Measurements from ENCODE around the gene CHCHD3.
"Not testable (repeated sequence)": the region's sequence is repeated elsewhere in the genome, so short reads cannot be mapped to it uniquely, and the experiment has no call there.

CHCHD3 gene

GRCh38 chr7:132907380-132907940 lies 174.4 kb downstream of the CHCHD3 start:
- no peak overlapping the region for H3K4me3 ChIP-seq (ENCODE audit: low read depth, low read length)

DNA sequence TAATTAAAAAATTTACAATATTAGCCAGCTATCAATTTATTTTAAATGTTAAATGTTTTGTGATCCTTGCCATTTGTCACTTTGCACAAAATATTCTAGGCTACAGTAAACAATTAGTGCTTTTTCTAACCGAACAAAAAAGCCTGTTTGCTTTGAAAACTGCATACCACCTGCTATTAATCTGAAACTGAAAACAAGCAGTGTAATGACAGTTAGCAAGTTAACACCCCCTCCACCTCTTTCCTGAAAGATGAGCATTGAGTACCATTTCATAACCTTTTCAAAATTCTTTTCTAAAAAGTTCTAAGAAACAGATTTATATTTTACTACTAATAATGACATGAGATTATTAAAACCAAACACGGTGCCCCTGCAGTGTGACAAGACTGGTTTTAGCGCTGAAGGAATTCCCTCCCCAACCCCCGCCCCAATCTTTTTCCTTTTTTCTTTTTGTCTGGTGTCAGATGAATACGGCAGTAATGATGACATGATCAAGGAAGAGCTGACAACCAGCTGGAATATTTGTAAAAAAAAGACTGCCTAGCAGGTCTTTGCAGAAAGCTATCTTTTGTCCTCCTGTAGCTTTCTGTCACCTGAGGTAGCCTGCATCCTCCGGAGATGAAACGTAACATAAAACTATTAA lies 175.6 kb downstream of the CHCHD3 start:
- no peak overlapping the region for H3K4me3 ChIP-seq (ENCODE audit: low read depth, low read length)

DNA sequence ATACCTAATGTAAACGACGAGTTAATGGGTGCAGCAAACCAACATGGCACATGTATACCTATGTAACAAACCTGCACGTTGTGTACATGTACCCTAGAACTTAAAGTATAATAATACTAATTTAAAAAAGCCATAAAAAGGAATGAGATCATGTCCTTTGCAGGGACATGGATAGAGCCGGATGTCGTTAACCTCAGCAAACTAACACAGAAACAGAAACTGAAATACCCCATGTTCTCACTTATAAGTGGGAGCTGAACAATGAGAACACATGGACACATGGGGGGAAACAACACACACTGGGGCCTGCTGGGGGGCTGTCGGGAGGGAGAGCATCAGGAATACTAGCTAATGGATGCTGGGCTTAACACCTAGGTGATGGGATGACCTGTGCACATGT lies 176.8 kb downstream of the CHCHD3 start:
- not testable (repeated sequence) for H3K4me3 ChIP-seq (ENCODE audit: low read depth, low read length)

DNA sequence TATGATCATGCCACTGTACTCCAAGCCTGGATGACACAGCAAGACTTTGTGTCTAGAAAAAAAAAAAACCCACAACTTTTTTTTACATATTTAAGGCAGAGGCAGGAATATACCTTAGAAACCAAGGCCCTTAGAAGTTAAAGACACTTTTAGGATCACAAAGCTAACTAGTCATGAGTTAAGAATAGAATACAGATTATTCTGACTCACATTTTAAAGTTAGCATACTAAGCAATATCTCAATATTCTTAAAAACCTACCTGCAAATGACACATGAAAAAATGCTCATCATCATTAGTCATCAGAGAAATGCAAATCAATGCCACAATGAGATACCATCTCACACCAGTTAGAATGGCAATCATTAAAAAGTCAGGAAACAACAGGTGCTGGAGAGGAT lies 177.7 kb downstream of the CHCHD3 start:
- H3K4me3 ChIP-seq (ENCODE audit: low read depth, low read length) = no peak overlapping the region

DNA sequence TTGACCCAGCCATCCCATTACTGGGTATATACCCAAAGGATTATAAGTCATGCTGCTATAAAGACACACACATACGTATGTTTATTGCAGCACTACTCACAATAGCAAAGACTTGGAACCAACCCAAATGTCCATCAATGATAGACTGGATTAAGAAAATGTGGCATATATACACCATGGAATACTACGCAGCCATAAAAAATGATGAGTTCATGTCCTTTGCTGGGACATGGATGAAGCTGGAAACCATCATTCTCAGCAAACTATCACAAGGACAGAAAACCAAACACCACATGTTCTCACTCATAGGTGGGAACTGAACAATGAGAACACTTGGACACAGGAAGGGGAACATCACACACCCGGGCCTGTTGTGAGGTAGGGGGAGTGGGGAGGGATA lies 179.6 kb downstream of the CHCHD3 start:
- H3K4me3 ChIP-seq (ENCODE audit: low read depth, low read length) = not testable (repeated sequence)

DNA sequence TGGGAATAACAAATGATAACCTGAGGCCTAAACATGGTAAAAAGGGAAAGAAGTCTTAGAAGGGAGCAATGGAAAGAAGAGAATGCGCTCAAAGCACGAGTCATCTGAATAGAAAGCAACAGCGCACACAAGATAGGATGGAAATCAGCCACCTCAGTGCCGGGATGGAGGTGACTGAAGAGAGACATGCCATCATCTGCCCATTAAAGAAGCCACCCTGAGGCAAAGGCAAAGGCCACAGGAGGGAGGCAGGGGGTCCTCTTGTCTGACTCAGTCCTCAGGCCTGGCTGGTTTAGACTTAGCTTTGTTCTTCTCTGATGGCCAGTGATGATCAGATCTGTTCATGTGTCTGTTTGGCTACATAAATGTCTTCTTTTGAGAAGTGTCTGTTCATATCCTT lies 180.6 kb downstream of the CHCHD3 start:
- H3K4me3 ChIP-seq (ENCODE audit: low read depth, low read length) = no peak overlapping the region

- no peak overlapping the region for H3K4me3 ChIP-seq (ENCODE audit: low read depth, low read length)
Observed at GRCh38 chr7:132899833-132900232, 182.1 kb downstream of the CHCHD3 start.

DNA sequence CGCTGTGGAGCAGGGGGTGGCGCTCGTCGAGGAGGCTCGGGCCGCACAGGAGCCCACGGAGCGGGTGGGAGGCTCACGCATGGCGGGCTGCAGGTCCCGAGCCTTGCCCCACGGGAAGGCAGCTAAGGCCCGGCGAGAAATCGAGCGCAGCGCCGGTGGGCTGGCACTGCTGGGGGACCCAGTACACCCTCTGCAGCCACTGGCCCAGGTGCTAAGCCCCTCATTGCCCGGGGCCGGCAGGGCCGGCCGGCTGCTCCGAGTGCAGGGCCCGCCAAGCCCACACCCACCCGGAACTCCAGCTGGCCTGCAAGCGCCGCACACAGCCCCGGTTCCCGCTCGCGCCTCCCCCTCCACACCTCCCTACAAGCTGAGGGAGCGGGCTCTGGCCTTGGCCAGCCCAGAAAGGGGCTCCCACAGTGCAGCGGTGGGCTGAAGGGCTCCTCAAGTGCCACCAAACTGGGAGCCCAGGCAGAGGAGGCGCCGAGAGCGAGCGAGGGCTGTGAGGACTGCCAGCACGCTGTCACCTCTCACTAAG lies 183.2 kb downstream of the CHCHD3 start:
- H3K4me3 ChIP-seq (ENCODE audit: low read depth, low read length) = not testable (repeated sequence)

DNA sequence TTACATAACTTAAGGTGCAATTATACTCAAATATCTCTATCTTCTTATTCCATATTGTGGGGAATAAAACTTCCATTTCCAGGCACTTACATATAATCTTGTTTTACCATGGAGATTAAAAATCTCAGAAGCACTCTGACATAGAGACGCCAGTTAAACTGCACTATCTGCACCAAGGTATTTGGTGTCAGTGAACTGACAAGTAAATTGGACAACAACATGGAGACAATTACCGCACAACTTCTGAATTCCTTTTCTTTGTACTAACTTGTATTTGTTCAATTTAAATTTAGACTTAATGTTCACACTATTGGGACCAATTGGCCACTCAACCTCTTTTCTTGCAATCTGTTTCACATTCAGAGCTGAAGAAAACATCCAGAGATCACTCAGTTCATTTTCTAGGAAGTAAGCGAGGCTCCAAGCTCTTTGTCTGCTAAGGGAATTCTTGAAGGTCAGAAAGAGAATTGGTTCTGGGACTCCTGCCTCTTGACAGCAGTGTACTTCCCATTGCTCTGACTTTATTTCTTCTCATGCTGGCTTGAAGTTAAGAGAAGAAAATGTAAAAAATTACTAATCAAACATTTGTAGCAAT lies 184.7 kb downstream of the CHCHD3 start:
- no peak overlapping the region for H3K4me3 ChIP-seq (ENCODE audit: low read depth, low read length)

- no peak overlapping the region for H3K4me3 ChIP-seq (ENCODE audit: low read depth, low read length)
Observed at GRCh38 chr7:132895231-132895630, 186.7 kb downstream of the CHCHD3 start.

DNA sequence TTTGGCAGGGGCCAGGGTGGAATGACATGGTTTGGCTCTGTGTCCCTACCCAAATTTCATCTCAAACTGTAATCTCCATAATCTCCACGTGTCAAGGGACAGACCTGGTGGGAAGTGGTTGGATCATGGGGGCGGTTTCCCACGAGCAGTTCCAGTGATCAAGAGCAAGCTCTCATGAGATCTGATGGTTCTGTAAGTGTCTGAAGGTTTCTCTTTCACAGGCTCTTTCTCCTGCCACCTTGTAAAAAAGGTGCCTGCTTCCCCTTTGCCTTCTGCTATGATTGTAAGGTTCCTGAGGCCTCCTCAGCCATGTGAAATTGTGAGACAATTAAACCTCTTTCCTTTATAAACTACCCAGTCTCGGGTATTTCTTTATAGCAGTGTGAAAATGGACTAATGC lies 188.3 kb downstream of the CHCHD3 start:
- no peak overlapping the region for H3K4me3 ChIP-seq (ENCODE audit: low read depth, low read length)

DNA sequence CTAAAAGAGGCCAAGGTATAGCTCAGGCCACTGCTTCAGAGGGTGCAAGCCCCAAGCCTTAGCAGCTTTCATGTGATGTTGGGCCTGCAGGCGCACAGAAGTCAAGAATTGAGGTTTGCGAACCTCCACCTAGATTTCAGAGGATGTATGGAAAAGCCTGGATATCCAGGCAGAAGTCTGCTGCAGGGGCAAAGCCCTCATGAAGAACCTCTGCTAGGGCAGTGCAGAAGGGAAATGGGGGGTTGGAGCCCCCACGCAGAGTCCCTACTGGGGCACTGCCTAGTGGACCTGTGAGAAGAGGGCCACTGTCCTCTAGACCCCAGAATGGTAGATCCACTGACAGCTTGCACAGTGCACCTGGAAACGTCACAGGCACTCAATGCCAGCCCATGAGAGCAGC lies 189.1 kb downstream of the CHCHD3 start:
- H3K4me3 ChIP-seq (ENCODE audit: low read depth, low read length) = not testable (repeated sequence)

GRCh38 chr7:132891554-132891953 lies 190.3 kb downstream of the CHCHD3 start:
- H3K4me3 ChIP-seq (ENCODE audit: low read depth, low read length) = no peak overlapping the region

DNA sequence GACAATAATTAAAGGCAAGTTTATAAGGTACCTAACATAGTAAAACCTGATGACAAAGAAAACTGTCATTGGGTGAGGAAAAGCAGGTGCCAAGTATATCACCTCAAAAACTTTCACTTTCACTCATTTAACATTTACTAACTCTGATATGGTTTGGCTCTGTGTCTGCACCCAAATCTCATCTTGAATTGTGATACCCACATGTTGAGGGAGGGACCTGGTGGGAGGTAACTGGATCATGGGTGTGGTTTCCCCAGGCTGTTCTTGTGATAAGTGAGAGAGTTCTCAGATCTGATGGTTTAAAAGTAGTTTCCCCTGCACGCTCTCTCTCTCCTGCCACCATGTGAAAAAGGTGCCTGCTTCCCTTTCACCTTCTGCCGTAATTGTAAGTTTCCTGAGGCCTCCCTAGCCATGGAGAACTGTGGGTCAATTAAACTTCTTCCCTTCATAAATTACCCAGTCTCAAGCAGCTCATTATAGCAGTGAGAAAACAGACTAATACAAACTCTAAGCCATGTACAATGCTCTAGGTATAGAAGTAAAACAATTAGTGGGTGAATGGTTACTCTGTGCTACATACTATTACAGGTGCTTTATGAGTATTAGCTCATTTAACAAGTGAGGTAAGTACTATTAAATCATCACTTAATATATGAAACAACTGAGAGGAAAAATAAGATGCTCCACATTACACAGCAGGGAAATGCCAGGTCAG lies 199.0 kb downstream of the CHCHD3 start:
- H3K4me3 ChIP-seq (ENCODE audit: low read depth, low read length) = no peak overlapping the region

DNA sequence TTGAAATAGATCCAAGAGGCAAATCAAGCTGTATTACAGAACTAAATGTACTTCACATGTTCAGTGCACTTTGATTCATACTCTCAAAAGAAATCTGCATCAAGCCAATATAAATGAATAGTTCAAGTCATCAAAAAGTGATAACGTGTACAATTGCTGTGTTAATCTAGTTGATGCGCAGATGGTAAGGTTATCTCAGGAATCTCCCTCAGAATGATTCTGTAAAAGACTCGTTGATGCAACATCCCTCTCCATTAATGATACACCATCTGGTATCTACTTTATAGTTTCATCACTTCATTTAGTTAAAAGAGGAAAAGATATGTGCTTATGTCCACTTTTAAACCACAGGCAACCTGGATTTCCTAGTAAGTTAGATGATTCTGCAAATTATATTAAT lies 200.6 kb downstream of the CHCHD3 start:
- H3K4me3 ChIP-seq (ENCODE audit: low read depth, low read length) = no peak overlapping the region

DNA sequence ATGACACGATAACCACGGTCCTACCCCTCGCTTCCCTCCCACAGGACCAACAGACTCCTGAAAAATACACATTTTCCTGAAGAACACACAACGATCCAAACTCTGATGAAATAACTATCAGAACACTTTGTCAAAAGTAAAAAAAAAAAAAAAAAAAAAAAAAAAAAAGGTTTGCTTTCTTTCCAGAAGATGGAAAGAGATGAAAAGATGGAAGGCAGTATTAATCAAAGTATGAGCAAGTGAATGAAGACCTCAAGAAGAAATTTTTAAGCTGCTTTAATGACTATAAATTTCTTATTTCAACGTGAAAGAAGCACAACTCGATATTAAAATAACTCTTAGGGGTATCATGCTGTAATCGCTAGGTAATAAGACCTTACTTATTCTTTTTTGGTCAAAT lies 202.3 kb downstream of the CHCHD3 start:
- H3K4me3 ChIP-seq (ENCODE audit: low read depth, low read length) = no peak overlapping the region

DNA sequence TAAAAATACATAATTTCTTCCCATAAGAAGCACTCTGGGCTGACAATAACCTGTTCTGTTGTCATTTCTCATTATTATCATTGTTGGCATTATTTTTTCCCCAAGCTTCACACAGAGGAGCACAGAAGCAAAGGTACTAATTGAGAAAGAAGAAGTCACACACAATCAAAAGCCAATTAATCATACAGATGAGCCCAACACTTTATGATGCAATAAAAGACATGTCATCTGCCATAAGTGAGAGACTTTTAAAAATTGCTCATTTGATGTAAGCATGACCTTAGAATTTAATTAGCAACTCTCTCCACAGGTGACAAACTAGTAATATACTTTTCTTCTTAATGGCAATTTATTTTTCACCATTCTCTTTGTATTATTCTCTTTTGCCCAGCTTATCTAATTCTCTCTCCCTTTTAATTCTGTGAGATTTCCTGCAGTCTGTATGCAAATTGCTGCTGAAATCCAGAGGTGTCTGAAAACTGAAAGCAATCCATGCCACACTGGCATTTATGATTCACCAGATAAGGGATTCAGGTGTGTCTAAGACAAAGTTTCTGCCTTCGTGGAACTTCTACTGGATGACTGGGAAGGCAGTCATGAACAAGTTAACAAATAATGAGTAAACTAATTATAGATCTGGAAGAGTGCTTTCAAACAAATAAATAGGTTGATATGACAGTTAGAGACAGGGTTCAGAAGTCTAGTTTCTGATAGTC lies 203.5 kb downstream of the CHCHD3 start:
- H3K4me3 ChIP-seq (ENCODE audit: low read depth, low read length) = no peak overlapping the region

- no peak overlapping the region for H3K4me3 ChIP-seq (ENCODE audit: low read depth, low read length)
Observed at GRCh38 chr7:132877573-132877972, 204.3 kb downstream of the CHCHD3 start.

DNA sequence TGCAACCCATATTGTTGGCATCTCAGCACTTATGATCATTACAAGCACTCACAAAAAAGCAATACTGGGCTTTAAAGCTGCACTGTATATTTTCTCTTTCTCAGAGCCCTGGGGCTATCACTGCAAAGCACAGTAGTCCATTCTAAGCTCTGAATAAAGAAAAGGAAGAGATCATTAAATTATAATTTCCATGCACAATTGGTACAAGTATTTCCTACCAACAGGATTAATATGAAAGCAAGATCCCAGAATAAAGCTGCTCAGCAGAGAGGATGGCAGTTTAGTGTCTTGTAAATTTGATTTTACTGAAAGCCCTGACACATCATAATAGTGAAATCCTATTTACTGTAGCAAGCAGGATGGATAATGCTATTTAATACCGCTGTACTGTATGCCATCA lies 205.3 kb downstream of the CHCHD3 start:
- H3K4me3 ChIP-seq (ENCODE audit: low read depth, low read length) = no peak overlapping the region

- H3K4me3 ChIP-seq (ENCODE audit: low read depth, low read length) = no peak overlapping the region
Observed at GRCh38 chr7:132872034-132872433, 209.9 kb downstream of the CHCHD3 start.

DNA sequence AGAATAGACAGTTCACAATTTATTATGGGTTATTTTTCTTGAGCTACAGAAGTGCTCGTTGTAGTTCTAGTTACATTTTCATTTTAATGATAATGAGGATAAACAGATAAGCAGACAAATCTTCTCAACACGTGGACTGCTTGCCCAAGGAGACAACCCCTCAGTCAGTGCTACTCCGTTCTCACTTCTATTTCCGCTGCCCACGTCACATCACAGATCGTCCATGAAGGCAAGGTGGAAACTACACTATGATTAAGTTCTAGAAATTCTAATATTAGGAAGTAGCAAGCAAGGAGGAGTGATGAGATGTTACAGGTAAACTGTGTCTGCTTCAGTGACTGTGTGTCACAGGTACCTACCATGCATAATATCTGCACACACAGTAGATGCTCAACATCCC lies 210.5 kb downstream of the CHCHD3 start:
- no peak overlapping the region for H3K4me3 ChIP-seq (ENCODE audit: low read depth, low read length)

All from iPS-11a (cell line).